NCI-H187 (cell line): ENCODE results near the gene OR13F1.
"Not testable (repeated sequence)": the region's sequence is repeated elsewhere in the genome, so short reads cannot be mapped to it uniquely, and the experiment has no call there.

Source experiments
- DNase-seq, 2 experiments: peaks; one replicate each; lab custom pipeline; 2025; lab: John Stamatoyannopoulos, UW

OR13F1 gene

GRCh38 chr9:104503963-104504362, at the start of gene OR13F1:
Gene OR13F1 (plus strand): TSS chr9:104504263. CDS start chr9:104504263, 0 bp downstream.
- no peak for DNase-seq

- no peak for DNase-seq
Measured at GRCh38 chr9:104456831-104457230, 47.2 kb upstream of the OR13F1 start.

GRCh38 chr9:104463864-104464263, 40.2 kb upstream of the OR13F1 start:
- DNase-seq = no peak

- no peak for DNase-seq
Measured at GRCh38 chr9:104468261-104468660, 35.8 kb upstream of the OR13F1 start.

- DNase-seq = no peak
Measured at GRCh38 chr9:104482921-104483570, 21.0 kb upstream of the OR13F1 start.

- DNase-seq = no peak
Measured at GRCh38 chr9:104485014-104485413, 19.0 kb upstream of the OR13F1 start.

GRCh38 chr9:104494808-104495207, 9.3 kb upstream of the OR13F1 start:
- no peak for DNase-seq

- no peak for DNase-seq
Measured at GRCh38 chr9:104503440-104503839, 623 bp upstream of the OR13F1 start.

GRCh38 chr9:104506565-104506964, 2.5 kb downstream of the OR13F1 start:
- DNase-seq = no peak

GRCh38 chr9:104514901-104515300, 10.8 kb downstream of the OR13F1 start:
- DNase-seq = no peak

- DNase-seq = not testable (repeated sequence)
Measured at GRCh38 chr9:104520241-104520640, 16.2 kb downstream of the OR13F1 start.

- no peak for DNase-seq
Measured at GRCh38 chr9:104527109-104527508, 23.0 kb downstream of the OR13F1 start, which contains the start of gene OR13C4. Gene OR13C4 (minus strand): TSS chr9:104527209. CDS start chr9:104527209, 0 bp downstream.

GRCh38 chr9:104536756-104537155, 32.7 kb downstream of the OR13F1 start, which contains the start of gene OR13C3:
Gene OR13C3 (minus strand): TSS chr9:104536856. CDS start chr9:104536723, 133 bp downstream.
- no peak for DNase-seq

- DNase-seq = no peak
Measured at GRCh38 chr9:104539275-104539674, 35.2 kb downstream of the OR13F1 start.

- no peak for DNase-seq
Measured at GRCh38 chr9:104544644-104545043, 40.6 kb downstream of the OR13F1 start.

GRCh38 chr9:104553261-104553660, 49.2 kb downstream of the OR13F1 start:
- DNase-seq = no peak
